Measurements from ENCODE around the gene CKAP5. TPM values are rescaled to one million over a fixed set of nuclear protein-coding genes. Genes with fewer than 3 reads are reported as not detected.

Gene CKAP5
- total and polyA plus RNA-seq, 4 donors = 96.2 to 187 (median 128) TPM

Small RNAs within 50 kb of the gene (small RNA-seq; reads per million reads assigned to genes)
- gene MIR5582 (ENCODE audit: low replicate concordance) (not detected), gene RF00573 (ENCODE audit: low replicate concordance) (not detected), gene SNORD67 (ENCODE audit: low replicate concordance) (101 reads per million, percentile 98 among the genes with 10 or more reads in this experiment)

Other genes starting within 250 kb of the CKAP5 start
- gene HARBI1, start 229.1 kb downstream of the CKAP5 start, total RNA-seq = 1 to 10 TPM; 4.2 to 6.2 TPM
- 1 to 10 TPM; 5.7 to 5.9 TPM for gene HARBI1, start 229.1 kb downstream of the CKAP5 start, polyA plus RNA-seq (ENCODE audit: insufficient read length in 2 of 2)
- gene ATG13, start 228.7 kb downstream of the CKAP5 start, total RNA-seq = 10 to 100 TPM; 40.7 to 68.9 TPM
- gene ATG13, start 228.7 kb downstream of the CKAP5 start, polyA plus RNA-seq (ENCODE audit: insufficient read length in 2 of 2) = 10 to 100 TPM; 70.7 to 74.0 TPM
- 10 to 100 TPM; 26.2 to 27.5 TPM for gene ARHGAP1, start 145.7 kb downstream of the CKAP5 start, total RNA-seq
- gene ARHGAP1, start 145.7 kb downstream of the CKAP5 start, polyA plus RNA-seq (ENCODE audit: insufficient read length in 2 of 2) = 10 to 100 TPM; 59.0 to 67.6 TPM
- gene ZNF408, start 145.2 kb downstream of the CKAP5 start, total RNA-seq = 1 to 10 TPM; 2.2 to 7.5 TPM
- gene ZNF408, start 145.2 kb downstream of the CKAP5 start, polyA plus RNA-seq (ENCODE audit: insufficient read length in 2 of 2) = 10 to 100 TPM; 12.3 to 12.7 TPM
- under 1 TPM in 1 of 2 donors, not detected in 1; 0.39 TPM for gene F2, start 127.1 kb downstream of the CKAP5 start, total RNA-seq
- under 1 TPM in 1 of 2 donors, not detected in 1; 0.29 TPM for gene F2, start 127.1 kb downstream of the CKAP5 start, polyA plus RNA-seq (ENCODE audit: insufficient read length in 2 of 2)
- gene LRP4, start 72.3 kb upstream of the CKAP5 start, total RNA-seq = 10 to 100 TPM; 17.7 to 28.5 TPM
- 10 to 100 TPM; 62.4 to 72.9 TPM for gene LRP4, start 72.3 kb upstream of the CKAP5 start, polyA plus RNA-seq (ENCODE audit: insufficient read length in 2 of 2)
- gene CSTPP1, start 90.5 kb upstream of the CKAP5 start, total RNA-seq = 10 to 100 TPM; 46.6 to 49.2 TPM
- gene CSTPP1, start 90.5 kb upstream of the CKAP5 start, polyA plus RNA-seq (ENCODE audit: insufficient read length in 2 of 2) = 100 to 1,000 TPM in 1 of 2 donors, 10 to 100 TPM in 1; 95.4 to 104 TPM

Data from spinal cord (tissue), 4 donors.